Suppressor macrophage treated with lipopolysaccharide for 4 hours (primary cell): Measurements from ENCODE around the gene PRKCB.
A peak's percentile ranks its signal among the peaks of the same experiment; 100 is the strongest.

ENCODE experiments used
- DNase-seq: peaks from one replicate; pipeline ENCODE4 v3.0.0-alpha.2; 2020

Gene PRKCB

DNA sequence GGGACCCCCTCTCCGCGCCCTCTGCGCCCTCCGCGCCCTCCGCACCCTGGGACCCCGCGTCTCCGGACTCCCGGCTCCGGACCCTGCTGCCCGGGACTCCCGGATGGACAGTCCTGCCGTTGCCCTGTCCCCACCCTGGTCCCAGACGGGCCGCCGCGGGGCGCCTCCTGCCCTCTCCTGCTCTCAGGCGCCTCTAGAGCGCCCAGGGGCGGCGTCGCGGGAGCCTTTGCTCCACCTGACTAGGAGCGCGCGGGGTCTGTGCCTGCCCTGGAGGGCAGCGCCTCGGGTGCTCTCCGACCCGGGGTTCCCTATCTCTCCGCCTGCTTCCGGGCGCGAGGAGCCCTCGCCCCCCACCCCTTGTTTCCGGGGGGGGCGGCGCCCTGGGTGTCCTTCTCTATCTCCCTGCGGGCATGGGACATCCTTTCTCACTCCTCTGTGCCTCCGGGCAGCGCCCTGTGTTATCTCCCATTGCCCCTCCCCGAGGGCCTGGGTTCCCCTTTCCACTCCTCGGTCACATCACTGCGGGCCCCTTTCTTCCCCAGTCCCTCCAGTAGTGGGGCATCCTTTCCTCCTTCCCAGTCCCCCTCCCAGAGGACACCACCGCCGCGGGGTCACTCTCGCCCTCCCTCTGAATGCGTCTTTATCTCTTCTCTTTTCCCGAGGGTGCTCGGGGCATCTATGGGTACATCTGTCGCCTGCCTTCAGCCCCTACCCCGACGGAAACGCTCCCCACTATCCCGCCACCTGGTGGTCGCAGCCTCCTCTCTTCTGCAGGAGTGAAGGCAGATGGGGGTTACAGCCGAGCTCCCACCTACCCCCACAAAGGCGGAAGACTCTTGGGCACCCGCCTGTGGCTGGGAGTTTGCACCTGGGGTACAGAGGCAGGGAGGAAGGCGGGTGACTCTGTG is 875 bp downstream of the PRKCB start:
- peak; percentile 35 for DNase-seq

DNA sequence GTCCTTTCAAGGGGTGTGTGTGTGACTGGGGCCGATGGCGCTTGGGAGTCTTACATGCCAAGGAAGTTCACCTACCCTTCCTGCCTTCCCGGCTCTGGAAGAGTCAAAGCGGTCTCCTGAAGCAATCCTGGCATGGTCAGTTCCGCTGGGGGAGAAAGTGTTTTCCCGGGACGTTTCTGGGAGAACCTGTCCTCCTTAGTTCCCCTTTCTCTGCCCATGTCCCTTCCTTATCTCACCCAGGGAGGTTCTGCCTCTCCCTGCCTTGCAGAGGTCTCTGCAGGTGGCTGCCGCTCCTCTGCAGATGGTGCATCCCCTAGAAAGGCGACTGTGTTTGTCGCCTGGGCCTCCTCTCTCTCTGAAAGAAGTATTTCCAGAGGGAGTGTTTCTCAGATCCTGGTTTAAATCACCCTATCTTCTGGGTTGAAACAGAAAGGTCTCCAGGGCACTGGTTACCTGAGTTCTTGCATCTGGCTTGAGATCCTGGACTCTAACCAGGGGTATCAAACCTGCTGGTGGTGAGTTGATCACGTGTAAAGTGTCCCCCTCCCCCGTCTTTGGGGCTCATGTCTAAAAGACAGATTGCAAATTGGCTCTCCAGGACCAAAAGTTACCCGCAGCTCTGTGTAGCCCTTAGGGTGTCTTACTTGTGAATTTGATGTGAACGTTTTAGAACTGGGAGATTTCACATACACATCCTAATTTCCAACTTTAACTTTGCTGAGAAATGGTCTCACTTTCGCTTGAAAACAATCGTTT is 1.9 kb downstream of the PRKCB start:
- no peak for DNase-seq

DNA sequence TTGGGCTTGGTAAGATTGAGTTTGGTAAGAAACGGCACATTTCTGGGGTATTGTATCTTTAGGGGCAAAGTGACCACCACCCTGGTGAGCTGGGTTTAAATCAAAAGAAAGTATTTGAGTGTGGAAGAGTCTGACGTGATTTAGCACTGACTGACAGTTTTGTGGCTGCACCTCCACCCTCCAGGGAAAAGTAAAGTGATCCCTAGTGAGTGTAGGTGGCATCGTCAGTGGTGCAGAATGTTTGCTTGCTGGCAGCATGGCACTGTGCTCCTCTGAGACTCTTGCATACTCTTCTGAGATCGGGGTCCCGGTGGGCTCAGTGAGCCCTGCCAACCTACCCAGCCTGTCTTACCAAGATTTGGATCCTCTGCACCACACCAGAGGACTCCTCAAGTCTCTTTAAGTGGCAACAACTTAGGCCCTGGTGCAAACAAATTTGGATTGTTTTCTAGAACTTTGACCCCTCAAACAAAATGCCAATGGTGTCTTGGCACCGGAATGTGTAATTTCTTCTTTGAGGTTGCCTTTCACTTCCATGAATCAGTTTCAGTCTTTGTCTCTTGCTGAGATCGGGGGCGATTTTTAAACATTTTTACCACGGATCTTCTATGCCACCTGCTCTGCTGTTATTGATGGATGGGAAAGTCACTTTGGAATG is 2.8 kb downstream of the PRKCB start:
- DNase-seq, result no peak

DNA sequence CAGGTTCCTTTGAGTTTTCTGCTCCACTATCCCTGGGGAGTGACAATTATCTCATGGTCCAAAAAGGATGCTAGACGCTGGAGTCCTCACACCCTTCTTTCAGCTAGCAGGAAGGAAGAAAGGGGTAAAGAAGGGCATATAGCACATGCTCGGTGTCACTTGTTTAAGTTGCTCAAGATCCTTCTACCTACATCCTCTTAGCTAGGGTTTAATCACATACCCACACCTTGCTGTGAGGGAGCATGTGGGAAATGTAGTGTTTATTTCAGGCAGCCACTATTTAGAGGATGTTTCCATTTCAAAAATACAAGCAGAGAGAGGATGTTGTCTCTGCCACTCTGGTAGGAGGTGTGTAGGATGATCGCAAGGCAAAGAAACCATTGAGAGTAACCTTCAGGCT is 4.5 kb downstream of the PRKCB start:
- DNase-seq, result no peak

DNA sequence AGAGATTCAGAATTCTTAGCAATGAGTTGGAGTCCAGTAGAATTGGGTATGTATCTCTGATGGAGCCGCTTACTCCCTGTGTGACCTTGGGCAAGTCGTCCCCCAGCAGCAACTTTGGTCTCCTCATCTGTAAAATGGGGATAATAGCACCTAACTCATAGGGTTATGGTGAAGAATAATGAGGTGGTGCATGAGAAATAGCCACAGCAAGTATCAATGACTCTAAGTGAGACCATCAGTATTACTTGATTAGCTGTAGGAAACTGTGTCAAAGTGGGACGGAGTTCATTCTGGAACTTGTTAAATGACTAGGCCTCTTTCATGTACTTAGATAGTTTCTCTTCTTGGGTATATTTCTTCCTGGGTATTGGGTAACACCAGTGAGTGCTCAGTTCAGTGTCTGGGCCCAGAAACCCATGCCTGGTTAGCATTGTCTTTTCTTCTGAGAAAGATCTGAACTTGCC is 6.4 kb downstream of the PRKCB start:
- no peak for DNase-seq

DNA sequence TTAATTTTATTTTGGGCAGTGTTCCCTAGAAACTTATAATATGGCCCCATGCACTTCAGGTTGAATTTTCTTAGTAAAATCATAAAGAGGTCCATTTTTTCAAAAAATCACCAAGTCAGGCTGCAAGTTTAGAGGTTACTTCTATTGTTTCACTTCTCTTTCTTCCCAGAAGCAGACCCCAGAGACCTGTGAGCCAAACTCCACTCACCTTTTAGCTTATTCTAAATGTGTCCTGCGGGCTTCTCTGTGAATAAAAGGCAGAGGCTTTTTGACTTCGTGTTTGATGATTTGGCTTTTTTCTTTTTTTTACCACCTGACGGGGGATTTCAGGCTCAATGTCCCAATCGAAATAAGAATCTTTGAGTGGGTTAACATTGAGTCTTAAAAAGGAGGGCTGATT is 7.4 kb downstream of the PRKCB start:
- DNase-seq, result no peak

DNA sequence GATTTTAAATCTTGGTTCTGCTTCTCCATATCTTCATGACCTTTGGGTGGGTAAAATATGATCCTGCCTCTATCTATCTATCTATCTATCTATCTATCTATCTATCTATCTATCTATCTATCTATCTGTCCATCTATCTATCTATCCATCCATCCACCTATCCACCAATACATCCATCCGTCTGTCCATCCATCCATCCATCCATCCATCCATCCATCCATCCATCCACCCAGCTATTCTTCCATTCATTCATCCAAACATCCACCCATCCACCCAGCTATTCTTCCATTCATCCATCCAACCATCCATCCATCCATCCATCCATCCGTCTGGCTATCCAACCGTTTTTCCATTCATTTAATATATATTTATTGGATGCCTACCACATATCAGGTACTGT is 11.5 kb downstream of the PRKCB start:
- no peak for DNase-seq

DNA sequence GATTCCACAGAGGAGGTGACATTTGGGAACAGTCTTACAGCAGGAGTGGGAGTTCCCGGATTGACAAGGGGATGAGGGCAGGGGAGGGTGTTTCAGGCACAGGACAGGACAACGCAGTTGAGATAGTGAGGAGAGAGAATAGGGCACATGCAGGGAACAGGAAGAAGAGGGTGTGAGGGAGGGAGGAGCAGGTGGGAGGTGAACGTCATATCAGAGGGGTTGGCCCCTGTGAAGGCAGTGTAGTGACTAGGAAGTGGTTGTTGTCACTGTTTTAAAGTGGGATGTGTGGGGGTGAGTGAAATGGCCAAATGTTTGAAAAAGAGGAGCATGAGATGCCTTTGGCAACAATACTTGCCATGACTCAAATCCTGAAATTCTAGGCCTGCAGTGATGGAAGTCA is 12.2 kb downstream of the PRKCB start:
- peak; percentile 75 for DNase-seq

DNA sequence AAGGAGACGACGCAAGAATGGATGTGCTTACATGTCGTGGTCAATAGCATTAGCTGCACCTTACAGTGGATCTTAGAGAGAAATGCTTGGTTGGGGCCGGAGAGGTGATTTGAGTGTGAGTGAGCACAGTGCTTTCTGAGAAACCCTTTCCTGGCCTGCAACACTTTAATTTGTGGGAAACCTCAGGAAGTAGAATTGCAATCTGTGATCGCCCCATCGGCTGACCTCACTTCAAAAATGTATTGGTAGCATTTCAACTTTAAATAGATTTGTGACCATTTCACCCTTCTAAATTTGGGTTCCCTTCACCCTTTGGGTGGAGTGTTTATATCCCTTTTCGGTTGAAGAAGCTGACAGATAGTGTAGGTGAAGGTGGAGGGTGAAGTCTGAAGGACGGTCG is 13.2 kb downstream of the PRKCB start:
- DNase-seq, result no peak

DNA sequence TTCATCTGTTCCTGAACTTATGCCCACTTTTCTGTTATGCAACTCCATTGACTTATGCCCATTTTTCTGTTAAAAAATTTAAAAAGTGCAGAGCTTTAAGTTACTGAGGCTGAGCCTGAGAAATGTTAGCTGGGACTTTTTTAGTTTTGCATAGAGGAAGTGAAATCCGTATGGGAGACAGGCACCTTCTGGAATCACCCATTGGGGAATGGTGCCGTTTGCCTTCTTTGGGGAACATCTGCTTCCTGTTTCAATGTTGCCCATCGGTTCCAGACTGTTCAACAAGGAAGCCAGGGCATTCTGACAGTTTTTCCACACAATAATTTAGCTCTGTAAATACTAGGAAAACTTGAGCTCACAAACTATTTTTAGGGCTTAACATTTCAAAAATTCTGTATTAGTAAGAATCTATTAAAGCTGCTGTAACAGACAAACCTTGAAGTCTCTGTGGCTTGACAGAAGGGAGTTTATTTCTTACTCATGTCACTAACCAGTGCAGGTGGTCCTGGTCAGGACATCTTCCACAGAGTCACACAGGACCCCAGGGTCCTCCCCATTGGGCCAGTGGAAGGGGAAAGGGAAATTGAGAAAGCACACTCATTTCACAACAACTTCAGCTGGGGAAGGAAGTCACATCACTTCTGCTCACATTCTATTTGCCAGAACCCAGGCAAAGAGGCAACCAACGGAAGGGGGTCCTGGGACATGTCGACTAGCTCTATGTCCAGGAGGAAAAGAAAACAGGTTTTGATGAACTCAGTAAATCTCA is 17.2 kb downstream of the PRKCB start:
- peak; percentile 80 for DNase-seq

DNA sequence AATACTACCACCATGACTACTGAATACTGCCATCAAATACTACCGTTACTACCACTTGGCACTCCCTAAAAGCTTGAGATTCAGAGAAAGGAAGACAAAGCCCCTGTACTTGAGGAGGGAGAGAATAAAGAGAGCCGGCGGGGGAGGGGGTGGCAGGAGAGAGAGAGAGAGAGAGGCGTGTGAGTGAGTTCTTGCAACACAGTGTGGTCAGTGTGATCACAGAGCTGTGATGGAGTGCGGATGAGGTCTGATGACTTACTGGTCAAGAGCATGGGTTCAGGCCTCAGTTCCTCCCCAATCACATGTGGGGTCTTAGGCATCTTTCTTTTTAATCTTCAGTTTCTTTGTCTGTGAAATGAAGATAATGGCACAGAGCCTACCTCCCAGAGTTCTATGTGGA is 19.2 kb downstream of the PRKCB start:
- peak; percentile 75 for DNase-seq

DNA sequence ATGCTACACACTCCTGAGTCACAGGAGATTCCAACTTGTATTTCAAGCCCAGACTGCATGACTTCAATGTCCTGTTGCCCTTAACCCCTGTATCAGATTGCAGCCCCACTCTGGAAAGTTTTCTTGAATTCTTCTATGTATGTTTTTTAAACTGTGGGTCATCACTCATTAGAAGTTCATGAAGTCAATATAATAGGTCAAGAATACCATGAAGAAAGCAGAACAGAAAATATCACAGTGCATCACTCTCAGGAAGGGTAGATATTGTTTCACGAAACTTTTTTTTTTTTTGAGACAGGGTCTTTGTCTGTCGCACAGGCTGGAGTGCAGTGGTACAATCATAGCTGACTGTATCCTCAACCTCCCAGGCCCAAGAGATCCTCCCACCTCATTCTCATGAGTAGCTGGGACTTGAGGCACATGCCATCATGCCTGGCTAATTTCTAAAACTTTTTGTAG is 20.5 kb downstream of the PRKCB start:
- peak; percentile 56 for DNase-seq

DNA sequence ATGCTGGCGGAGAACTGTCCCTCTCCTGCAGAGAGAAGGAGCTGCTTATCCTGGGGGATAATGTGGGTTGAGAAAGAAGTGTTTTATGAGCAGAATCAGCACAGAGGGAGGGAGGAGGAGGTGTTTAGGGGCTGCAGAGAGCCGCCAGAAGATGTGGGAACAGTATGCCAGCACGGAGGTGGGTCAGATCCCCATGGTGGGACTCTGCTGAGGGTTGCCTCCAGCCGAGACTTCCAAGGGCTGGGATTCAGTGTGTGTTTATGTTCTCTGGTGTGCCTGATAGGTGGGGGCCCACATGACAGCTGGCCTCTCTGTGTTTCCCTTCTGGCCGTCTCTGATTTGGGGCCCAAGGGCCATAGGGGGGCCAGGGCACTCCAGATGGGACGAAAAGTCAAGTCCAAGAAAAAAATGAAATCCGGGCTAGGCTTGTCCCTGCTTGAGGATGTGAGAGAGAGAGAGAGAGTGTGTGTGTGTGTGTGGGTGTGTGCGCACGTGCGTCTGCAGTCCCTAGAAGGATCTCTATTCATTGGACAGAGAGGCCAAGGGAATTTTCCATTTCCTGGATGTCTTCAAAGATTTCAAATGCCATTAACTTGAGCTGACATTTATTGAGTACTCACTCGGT is 21.6 kb downstream of the PRKCB start:
- peak; percentile 77 for DNase-seq

DNA sequence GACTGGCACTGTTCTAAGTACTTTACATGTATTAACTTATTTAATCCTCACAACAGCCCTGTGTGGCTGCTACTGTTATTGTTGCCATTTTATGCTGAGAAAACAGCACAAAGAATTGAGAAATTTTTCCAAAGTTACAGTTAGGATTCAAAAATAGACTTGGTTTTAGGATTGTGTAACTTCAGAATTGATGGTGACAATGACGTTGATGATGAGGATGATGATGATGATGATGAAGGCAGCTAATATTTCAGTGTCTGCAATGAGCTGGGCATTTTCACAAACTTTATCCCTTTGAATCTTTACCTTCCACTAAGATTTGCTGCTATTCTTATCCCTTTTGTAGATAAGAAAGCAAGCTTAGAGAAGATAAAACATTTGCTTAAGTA is 22.1 kb downstream of the PRKCB start:
- DNase-seq, result no peak

DNA sequence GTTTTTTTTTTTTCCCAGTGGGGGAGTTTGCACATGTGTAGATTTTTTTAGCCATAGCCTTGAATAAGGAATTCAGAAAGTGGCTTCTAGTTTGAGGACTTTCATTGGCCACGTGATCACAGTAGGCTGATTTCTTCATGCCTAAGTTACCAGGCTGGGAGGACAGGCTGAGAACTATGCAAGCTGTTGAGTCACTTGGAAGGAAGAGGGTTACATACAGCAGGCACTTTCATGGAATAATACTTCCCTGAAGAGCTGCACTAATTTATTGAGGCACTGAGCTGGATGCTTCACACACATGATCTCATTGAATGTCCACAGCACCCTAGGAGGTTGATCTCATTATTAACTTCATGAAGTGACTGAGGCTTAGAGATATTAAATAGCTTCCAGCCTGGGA is 22.8 kb downstream of the PRKCB start:
- peak; percentile 90 for DNase-seq

DNA sequence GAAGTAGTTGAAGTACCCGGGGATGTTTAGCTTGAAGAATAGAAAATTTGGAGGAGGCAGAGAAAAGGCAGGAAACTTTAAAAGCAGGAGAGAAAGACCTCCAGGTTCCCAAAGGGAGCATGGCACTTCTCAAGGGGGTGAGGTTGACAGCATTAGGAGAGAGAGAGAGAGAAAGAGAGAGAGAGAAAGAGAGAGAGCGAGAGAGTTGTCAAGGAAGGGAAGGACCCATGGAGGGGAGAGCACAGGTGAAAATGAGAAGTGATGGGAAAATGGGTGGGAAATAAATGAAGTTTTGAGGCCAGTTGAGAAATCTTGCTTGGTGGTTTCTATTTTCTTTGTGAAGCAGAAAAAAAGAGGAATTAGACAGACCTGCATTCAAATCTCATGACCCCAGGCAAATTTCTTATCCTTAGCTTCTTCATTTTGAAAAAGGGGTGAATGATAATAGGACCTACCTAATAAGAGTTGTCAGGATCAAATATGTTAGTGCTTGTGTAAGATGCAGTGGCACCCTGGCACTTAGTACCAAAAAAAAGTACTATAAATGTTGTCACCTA is 24.0 kb downstream of the PRKCB start:
- DNase-seq, result peak; percentile 43

DNA sequence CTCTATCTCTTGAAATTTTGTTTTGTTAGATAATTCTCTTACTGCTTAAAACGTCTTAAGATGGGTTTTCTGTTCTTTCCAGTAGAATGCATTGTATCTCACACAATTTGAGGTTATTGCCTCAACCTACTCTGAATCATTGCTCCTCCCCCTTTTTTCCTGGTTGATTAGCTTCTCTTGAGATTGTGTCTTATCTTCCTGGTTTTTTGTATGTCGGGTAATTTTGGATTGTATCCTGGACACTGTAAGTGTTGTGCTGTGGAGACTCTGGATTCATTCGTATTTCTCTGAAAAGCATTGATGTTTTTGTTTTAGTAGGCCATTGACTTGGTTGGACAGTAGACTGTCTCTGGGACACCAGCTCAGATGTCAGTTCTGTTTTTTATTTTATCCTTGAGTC is 26.1 kb downstream of the PRKCB start:
- DNase-seq, result no peak

DNA sequence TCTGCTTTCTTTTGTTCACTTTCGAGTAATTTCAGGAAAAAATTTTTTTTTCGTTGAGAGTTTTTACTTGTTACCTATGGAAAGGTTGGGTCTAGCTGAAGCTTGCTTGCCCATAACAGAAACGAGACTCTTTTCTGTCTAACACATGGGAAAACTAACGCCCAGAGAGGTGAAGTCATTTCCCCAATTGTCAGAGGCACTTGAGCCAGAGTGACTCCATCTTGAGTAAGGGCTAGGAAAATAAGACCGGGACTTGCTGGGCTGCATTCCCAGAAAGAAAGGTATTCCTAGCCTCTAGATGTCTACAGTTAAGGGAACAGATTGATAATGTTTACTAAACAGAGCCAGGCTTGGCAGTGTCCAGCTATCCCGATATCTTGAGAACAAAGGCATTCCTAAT is 26.8 kb downstream of the PRKCB start:
- no peak for DNase-seq

DNA sequence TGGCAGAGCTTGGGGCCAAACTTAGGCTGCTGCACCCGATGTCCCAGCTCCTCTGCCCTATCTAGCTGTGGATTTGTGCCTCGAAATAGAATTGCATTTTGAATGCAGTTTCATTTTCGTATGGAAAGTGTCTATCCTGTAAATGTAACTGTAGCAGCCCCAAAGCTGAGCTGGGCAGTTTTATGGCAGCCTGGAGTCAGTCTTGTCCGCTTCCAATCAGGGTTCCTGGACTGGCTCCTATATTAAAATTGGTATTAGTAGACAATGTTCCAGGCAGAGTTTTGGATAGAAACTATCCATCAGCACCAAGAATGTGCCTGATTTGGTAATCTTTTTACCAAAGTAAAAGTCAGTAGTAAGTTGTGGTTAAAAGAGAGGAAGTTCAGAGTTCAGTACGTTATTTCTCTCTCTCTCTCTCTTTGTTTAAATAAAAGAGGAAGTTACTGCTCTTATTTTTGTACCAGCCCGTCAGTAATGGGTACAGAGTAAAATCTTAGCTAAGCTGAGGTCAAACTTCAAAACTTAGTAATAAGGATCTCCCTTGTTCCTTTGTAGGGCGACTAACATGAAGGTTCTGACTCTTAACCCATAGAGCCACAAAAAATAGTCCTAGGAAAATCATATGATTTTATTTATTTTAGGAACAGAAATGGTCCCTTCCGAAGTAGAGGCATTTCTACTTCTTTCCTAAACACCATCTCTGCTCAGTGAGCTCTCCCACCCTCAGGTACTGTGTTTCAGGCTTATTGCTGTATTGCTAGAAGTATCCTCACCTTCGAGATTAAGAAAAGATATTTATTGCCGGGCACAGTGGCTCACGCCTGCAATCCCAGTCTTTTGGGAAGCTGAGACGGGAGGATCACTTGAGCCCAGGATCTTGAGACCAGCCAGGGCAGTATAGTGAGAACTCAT is 28.0 kb downstream of the PRKCB start:
- peak; percentile 76 for DNase-seq

DNA sequence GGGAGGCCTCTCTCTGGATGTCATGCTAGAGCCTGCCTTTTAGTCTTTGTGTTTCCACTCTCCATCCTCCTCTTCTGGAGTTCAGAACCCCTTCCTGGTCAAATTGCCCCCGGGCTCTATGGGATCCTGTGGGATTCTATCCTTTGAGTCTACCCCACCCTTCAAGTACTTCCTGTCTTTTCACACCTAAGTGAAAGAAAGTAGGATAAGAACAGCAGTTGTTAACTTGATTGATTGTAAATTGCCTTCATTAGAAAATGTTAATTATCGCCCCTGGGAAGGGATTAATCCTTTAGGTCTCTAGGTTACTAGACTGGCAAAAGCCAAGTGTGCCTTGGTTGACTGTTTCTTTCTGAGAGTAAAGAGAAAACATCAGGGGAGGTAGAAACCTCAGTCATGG is 30.1 kb downstream of the PRKCB start:
- DNase-seq, result no peak

DNA sequence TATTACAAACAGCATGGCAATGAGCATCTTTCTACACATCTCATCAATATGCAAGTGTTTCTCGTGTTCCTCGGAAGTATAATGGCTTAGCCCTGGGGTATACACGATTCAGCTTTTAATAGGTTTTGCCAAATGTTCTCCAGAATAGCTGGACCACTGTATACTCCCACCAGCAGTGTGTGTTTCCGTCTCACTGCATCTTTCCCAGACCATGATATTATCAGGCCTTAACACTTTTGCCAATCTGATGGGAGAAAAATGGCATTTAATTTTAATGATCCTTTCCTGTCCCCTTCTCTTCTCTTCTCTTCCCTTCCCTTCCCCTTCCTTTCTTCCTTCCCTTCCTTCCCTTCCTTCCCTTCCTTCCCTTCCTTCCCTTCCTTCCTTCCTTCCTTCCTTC is 30.8 kb downstream of the PRKCB start:
- no peak for DNase-seq
